Natural killer cell (primary cell): ENCODE measurements around the gene MAN1A1. TPM values are rescaled to one million over a fixed set of nuclear protein-coding genes. Genes with fewer than 3 reads are reported as not detected.

ENCODE experiments used
- ATAC-seq, 3 donors: fragments of 150-1000 bp in 2 of 3; fragments of 200-7000 bp in 1 of 3; cut with Tn5 transposase; 1 replicate in 1 of 3; 2 replicates in 2 of 3; pipeline ENCODE4 v1.10.0; 2021; ENCODE audit warnings: mild to moderate bottlenecking in 2 of 3, moderate library complexity in 2 of 3
- DNase-seq, 2 donors: peaks; one replicate each; pipeline versions ENCODE4 v3.0.0 to v3.0.0-alpha.2; 2013 to 2021; ENCODE audit warnings: mixed read lengths in 1 of 2
- H3K27ac ChIP-seq: one replicate; pipeline ENCODE4 v1.5.1; 2013; ENCODE audit warnings: mild to moderate bottlenecking, low read length
- H3K27me3 ChIP-seq: one replicate; pipeline ENCODE4 v1.6.1; 2013; ENCODE audit warnings: low read length; ENCODE audit not compliant: control insufficient read depth, insufficient read depth
- H3K36me3 ChIP-seq: one replicate; pipeline ENCODE4 v1.6.1; 2013; ENCODE audit warnings: low read length; ENCODE audit not compliant: control insufficient read depth, insufficient read depth
- H3K4me1 ChIP-seq: one replicate; pipeline ENCODE4 v1.6.1; 2013; ENCODE audit warnings: low read length; ENCODE audit not compliant: control insufficient read depth, insufficient read depth
- H3K4me3 ChIP-seq: one replicate; pipeline ENCODE4 v1.5.1; 2013; ENCODE audit warnings: low read length
- H3K9me3 ChIP-seq: one replicate; pipeline ENCODE4 v1.6.1; 2013; ENCODE audit warnings: low read length; ENCODE audit not compliant: control insufficient read depth, insufficient read depth
- H3K27ac Mint-ChIP-seq, 2 donors: one replicate each; pipeline ENCODE4 v1.8.0; 2022; ENCODE audit warnings: mild to moderate bottlenecking in 2 of 2, mixed read lengths in 2 of 2, moderate library complexity in 1 of 2
- H3K27me3 Mint-ChIP-seq, 2 donors: one replicate each; pipeline ENCODE4 v1.8.0; 2022; ENCODE audit warnings: low read depth in 2 of 2, mixed read lengths in 2 of 2
- H3K36me3 Mint-ChIP-seq: one replicate; pipeline ENCODE4 v1.8.0; 2022; ENCODE audit warnings: mixed read lengths
- H3K4me1 Mint-ChIP-seq, 2 donors: one replicate each; pipeline ENCODE4 v1.8.0; 2022; ENCODE audit warnings: mixed read lengths in 2 of 2
- H3K4me3 Mint-ChIP-seq: one replicate; pipeline ENCODE4 v1.8.0; 2022; ENCODE audit warnings: mild to moderate bottlenecking, moderate library complexity, mixed read lengths
- H3K9me3 Mint-ChIP-seq, 2 donors: one replicate each; pipeline ENCODE4 v1.8.0; 2022; ENCODE audit warnings: mixed read lengths in 2 of 2
- CTCF ChIP-seq: fragments of 200-600 bp; IDR thresholded peaks from one replicate; pipeline ENCODE4 v1.8.0; 2022; ENCODE audit warnings: antibody characterized with exemption
- WGBS: methylation state at CpG from one replicate; pipeline ENCODE4 v1.1.7; 2013; ENCODE audit warnings: missing lambda C conversion rate; ENCODE audit not compliant: insufficient coverage; 5-methylcytosine and 5-hydroxymethylcytosine counted together
- intact Hi-C: fragments of 100-400 bp; cut with micrococcal nuclease; formaldehyde crosslinking; loops from one replicate; pipeline ENCODE4 v1.14.2; 2022
- total RNA-seq, 4 donors: library from RNA; stranded (reverse); fragments of 120-200 nt in 1 of 4; gene quantifications; one replicate each; pipeline versions ENCODE4 v1.2.3 to v1.2.4, GENCODE V29; 2013 to 2022

The MAN1A1 gene
- total RNA-seq, 3 donors from 2014 or later (not counting 1 experiment from before 2014, with no cell fraction given): 45.6 to 54.6 (median 53.6) TPM

- H3K27me3 ChIP-seq: no peaks in the 10 kb centered on the region
- ATAC-seq (no peak), DNase-seq (no peak)
- Mint-ChIP-seq H3K27ac (no peak overlapping the region), H3K4me1 (peaks cover 31 to 48% of the 10 kb centered on the region in 2 donors), H3K4me3 (no peak overlapping the region), H3K9me3 (no peaks in the 10 kb centered on the region), H3K36me3 (no peaks in the 10 kb centered on the region), H3K27me3 (no peaks in the 10 kb centered on the region)
- H3K27ac ChIP-seq: no peak overlapping the region
- no peaks in the 10 kb centered on the region for H3K9me3 ChIP-seq
- WGBS: 100% methylated on average over 1 of the region's 1 CpG
- no peak overlapping the region for H3K4me3 ChIP-seq
- no peak for TF ChIP-seq CTCF
- peaks cover 10% of the 10 kb centered on the region for H3K4me1 ChIP-seq
- peaks cover 14% of the 10 kb centered on the region for H3K36me3 ChIP-seq
- intact Hi-C loops: no loop called here
Measured at GRCh38 chr6:119307056-119307455, 42.5 kb downstream of the MAN1A1 start.

- no peaks in the 10 kb centered on the region for H3K27me3 Mint-ChIP-seq
Measured at GRCh38 chr6:119306396-119306968, 43.1 kb downstream of the MAN1A1 start.

GRCh38 chr6:119303164-119303887, 46.2 kb downstream of the MAN1A1 start:
- WGBS: 99% methylated on average over 3 of the region's 3 CpGs
- Mint-ChIP-seq H3K27ac (no peak overlapping the region), H3K4me1 (peaks cover 19 to 22% of the 10 kb centered on the region in 2 donors), H3K4me3 (no peak overlapping the region), H3K27me3 (no peaks in the 10 kb centered on the region), H3K36me3 (no peaks in the 10 kb centered on the region), H3K9me3 (no peaks in the 10 kb centered on the region)
- Histone ChIP-seq H3K36me3 (peaks cover 26% of the 10 kb centered on the region), H3K4me3 (no peak overlapping the region), H3K9me3 (no peaks in the 10 kb centered on the region), H3K27me3 (no peaks in the 10 kb centered on the region), H3K27ac (no peak overlapping the region), H3K4me1 (no peaks in the 10 kb centered on the region)
- no peak for TF ChIP-seq CTCF
- no peak for ATAC-seq
- intact Hi-C loops: no loop called here
- DNase-seq: no peak

More at GRCh38 chr6:119306396-119306968, 43.1 kb downstream of the MAN1A1 start:
- Mint-ChIP-seq H3K9me3 (no peaks in the 10 kb centered on the region), H3K4me1 (peaks cover 26 to 42% of the 10 kb centered on the region in 2 donors), H3K36me3 (no peaks in the 10 kb centered on the region), H3K4me3 (no peak overlapping the region), H3K27ac (no peak overlapping the region)
- no peak for TF ChIP-seq CTCF
- Histone ChIP-seq H3K4me1 (peaks cover 4% of the 10 kb centered on the region), H3K27ac (no peak overlapping the region), H3K4me3 (no peak overlapping the region), H3K9me3 (no peaks in the 10 kb centered on the region), H3K27me3 (no peaks in the 10 kb centered on the region), H3K36me3 (peaks cover 16% of the 10 kb centered on the region)
- intact Hi-C loops: no loop called here
- ATAC-seq (no peak), DNase-seq (no peak)
- WGBS: 100% methylated on average over 3 of the region's 4 CpGs
